HUDEP-2 (cell line): ENCODE results near the gene TAS1R3.
"Not testable (repeated sequence)": the region's sequence is repeated elsewhere in the genome, so short reads cannot be mapped to it uniquely, and the experiment has no call there.

ENCODE experiments used
- DNase-seq, 76 experiments: peaks; one replicate each; lab custom pipeline; 2025; ENCODE audit not compliant: unreplicated experiment in 76 of 76; lab: John Stamatoyannopoulos, UW

TAS1R3 gene

DNA sequence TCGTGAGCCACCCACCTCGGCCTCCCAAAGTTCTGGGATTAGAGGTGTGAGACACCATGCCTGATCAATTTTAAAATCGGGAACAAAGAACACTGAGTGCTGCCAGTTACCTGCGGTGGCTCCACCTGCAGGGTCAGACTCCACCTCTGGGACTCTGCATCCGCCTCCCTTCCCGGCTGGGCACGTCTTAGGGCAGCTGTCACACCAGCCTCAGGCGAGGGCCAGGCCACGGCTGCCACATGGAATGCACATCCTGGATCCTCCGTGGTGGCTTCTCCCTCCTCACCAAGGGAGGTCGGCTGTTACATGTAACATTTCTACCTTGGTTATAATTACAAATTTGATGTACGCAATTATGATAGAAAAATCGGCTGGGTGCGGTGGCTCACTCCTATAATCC lies 33.2 kb downstream of the TAS1R3 start:
- DNase-seq: no peak

DNA sequence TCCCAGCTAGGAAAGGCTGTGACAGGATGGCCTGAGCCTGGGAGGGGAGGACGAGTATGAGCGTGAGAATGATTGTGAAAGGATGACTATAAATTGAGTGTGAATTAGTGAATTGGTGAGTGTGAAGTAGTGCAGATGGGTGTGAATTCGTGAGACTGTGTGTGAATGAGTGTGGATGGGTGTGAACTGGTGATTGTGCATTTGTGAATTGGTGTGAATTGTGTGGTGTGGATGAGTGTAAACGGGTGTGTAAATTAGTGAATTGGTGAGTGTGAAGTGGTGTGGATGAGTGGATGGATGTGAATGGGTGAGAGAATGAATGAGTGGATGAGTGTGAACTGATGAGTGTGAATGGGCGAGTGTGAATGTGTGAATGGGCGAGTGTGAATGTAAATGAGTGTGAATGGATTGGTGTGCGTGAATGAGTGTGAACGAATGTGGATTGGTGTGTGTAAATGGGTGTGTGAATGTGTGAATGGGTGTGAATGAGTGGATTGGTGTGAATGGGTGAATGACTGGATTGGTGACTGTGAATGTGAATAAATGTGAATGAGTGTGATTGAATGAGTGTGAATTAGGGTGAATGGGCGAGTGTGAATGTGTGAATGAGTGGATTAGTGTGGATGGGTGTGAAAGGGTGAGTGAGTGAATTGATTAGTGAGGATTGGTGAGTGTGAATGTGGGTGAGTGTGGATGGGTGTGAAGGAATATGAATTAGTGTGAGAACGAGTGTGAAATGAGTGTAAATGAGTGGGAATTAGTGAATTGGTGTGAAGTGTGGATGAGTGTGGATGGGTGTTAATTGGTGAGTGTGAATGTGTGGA lies 35.0 kb downstream of the TAS1R3 start:
- DNase-seq: no peak

DNA sequence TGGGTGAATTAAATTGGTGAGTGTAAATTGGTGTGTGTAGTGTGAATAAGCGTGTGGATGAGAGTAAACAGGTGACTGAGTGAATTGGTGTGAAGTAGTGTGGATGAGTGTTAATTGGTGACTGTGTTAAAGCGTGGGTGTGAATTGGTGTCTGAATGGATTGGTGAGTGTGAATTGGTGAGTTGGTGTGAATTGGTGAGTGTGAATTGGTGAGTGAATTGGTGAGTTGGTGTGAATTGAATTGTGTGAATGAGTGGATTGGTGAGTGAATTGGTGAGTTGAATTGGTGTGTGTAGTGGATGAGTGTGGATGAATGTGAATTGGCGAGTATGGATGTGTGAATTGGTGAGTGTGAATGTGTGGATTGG lies 35.6 kb downstream of the TAS1R3 start:
- no peak for DNase-seq

DNA sequence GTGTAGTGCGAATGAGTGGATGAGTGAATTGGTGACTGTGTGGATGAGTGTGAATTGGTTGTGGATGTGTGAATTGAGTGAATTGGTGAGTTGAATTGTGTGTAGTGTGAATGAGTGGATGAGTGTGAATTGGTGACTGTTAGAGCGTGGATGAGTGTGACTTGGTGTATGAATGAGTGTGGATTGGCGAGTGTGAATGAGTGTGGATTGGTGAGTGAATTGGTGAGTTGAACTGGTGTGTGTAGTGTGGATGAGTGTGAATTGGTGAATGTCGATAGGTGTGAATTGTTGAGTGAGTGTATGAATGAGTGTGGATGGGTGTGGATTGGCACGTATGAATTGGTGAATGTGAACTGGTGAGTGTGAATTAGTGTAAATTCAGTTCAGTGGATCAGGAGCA lies 36.2 kb downstream of the TAS1R3 start:
- no peak for DNase-seq

DNA sequence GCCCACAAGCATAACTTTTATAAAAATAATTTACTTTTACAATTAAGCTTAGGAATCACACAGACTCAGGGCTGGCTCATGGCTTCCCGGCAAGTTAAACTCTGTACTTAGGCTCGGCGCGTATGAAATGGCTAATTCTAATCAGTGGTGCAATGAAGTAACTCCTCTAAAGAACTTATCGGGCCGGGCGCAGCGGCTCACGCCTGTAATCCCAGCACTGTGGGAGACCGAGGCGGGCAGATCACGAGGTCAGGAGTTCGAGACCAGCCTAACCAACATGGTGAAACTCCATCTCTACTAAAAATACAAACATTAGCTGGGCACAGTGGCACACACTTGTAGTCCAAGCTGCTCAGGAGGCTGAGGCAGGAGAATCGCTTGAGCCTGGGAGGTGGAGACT lies 39.0 kb downstream of the TAS1R3 start:
- not testable (repeated sequence) for DNase-seq

DNA sequence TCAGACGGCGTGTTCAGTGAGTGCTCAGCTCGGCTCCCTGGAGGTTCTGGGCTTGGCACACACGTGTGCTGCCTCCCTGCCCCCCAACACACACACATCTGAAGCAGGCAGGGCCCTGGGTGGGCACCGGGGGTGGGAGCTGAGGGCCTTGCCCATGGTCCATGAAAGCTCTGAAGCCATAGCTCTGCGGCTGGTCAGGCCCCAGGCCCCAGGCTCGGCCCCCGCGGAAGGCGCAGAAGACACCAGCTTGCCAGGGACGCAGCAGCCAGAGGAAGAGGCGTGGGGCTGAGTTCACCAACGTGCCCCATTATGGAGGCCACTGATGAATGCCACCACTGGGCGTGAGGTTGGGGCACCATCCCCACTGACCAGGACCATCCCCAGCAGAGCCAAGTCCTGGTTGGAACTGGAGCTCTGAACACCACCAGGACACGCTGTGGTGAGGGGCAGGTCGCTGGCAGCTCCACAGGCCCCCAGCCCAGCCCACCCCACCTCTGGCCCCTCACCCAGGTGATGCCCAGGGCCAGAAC lies 39.8 kb downstream of the TAS1R3 start:
- no peak for DNase-seq

DNA sequence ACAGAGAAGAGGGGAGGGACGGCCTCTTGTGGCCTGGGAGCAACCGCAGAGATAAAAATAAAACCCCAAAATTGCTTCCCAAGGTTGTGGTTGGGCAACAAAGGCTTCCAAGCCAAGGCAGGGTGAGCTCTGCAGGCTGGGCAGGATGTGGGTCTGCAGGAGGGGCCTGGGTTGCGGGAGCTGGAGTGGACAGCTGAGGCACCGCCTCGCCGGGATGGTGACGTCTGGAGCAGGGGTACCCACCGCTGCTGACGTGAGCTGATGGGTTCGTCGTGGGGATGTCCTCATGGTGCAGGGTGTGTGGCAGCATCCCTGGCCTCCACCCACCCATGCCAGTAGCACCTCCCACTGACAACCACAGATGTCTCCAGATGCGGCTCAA lies 40.3 kb downstream of the TAS1R3 start:
- DNase-seq: peak in 34 of 76 experiments; percentile 9 to 69 (median 34)

DNA sequence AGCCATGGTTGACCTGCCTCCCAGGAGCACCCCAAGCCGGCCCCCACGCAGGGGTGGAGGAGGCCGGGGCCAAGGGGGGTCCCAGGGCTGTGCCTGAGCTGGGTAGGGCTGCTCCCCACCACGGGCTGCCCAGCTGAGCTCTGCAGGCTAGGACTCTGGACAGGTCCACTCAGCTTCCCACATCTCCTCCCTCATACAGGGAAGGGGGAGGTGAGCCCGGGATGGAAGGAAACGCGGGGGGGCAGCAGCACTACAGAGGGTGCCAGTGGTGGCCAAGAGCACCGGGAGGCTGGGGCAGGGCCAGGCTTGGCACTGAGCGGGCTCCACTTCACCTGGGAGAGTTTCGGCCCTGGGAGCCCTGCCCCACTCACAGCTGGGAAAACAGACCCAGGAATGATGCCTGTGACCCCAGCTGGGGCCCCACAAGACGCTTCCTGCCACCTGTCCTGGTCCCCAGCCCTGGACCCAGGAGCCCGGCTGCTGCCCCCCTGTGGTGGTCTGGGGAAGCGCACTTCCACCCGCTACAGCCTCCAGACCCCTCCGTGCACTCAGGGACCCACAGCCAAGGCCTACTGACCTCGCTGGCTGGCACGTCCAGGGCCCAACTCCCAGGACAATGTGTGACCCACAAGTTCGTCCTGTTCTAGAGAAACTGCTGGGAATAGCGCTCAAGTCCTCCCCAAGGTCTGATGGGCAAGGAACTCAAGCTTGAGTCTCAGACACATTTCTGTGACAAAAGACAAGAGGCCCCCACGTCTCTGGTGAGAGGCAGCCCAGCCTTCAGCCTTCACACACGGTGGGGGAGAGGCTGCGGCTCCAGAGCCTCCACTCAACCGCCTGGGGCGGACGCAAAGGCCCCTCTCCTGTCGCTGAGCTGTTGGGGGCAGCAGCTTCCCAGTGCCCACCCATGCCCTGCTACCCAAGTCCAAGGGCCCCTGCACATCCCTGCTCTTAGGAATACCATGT lies 40.9 kb downstream of the TAS1R3 start:
- peak in 52 of 76 experiments; percentile 3 to 79 (median 46) for DNase-seq

DNA sequence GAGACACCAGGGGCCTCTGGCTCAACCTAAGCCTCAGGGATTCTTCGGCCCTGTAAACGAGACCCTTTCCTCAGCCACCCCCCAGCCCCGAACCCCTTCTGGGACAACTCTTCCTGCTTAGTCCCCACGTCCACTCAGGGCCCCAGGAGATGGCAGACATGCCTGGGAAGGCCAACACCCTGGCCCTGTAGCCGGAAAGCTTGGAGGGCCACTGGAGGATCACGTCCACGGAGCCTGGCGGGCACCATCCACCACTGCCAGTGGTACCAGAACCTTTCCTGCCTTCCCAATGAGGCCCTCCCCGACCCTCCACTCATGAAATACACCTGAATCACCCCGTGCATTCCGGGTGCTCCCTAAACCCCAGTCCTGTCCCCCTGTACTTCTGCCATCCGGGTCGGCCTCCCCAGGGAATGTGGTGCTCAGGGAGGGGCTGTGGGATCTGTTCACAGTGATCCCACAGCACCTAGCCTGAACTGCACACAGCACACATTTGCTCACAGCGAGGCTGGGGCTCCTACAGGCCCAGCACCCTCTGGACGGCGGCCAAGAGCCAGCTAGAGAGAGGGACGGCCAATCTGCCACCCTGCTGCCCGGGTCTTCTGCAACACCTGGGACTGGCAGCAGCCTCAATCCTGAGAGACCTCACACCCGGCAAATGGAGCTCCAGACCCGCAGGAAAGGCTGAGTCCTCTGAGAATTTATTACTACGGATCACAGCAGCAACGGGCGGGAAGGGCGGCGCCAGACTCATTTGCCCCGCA lies 42.2 kb downstream of the TAS1R3 start:
- no peak for DNase-seq

DNA sequence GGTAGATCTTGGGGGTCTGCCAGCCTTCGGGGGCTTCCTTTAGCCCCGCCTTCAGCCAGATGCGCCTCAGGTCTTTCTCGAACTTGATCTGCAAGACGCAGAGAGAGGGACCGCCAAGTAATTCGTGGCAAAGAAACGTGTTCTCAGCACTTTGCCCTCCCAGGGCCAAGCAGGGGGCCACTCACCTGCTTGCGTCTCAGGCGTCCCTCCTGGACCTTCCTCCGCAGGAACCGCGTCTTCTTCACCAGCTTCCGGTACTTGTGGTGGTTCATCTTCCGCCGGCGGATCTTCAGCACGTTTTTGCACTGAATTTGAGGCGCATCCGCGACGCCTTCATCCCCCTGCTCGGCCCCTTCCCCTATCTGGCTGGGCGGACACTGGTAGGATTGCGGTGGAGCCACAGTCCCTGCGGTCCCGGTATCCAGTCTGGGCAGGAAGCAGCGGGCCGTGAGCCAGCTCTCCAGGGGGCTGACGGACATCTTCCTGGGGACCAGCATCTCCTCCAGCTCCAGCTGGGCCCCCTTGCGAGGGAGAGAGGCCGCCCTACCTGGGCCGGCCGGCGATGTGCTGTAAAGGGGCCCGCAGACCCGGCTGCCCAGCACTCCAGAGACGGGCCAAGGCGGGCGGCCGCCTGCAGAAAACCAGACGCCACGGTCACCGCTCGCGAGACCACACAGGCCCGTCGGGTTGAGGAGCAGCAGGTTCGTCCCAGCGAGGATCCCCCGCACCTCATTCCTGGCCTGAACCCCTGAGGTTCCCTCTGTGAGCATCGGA lies 42.9 kb downstream of the TAS1R3 start:
- no peak for DNase-seq

DNA sequence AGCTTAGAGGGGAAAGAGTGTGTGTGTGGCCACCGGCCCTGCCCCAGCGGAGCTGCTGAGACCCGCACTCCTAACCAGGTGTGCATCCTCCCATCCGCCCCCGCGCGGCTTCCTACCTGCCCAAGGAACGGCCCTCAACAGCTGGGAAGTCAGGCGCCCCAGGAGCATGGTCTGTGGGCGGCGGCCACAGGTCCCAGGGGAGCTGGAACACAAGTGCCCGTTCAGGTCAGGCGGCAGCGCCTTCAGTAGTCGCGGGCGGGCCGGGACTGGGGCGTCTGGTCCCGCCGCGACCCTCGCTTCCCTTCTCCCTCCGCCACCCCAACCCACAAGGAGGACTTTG lies 43.5 kb downstream of the TAS1R3 start:
- no peak for DNase-seq

DNA sequence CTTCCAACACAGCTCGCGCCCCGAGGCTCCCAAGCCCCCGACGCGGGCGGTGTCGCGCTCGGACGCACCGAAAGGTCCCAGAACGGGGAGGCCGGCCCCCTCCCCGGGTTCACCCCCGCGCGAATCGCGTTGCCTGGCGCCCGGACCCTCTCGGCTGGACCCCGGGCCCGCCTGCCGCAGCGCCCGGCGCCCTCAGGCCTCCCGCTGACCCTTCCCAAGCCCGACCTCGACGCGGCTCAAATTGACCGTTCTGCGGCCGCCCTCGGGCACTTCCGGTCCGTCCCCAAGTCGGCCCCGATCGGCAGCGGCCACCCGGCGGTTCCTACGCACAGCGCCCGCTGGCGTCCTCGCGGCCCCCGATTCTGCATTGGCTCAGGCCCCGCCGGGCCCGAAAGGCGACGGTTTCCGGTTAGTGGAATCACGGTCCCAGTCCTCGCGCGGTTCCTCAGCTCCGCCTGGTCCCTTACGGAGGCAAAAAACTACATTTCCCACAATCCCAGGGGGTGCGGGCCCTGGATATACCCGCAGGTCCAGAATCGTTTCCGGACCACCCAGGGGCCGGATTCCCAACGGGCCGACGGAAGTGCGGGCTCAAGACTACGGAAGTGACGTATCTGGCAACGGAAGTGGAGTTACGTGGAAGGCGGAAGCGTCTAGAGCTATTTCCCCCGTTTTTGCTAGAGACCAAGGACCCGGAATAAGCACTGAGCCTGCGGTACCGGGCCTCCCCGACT lies 44.0 kb downstream of the TAS1R3 start, which contains the start of gene AURKAIP1:
TSS of gene AURKAIP1 (minus strand) at position 279 of the 734 bp plus-strand sequence. CDS start 451 bp downstream, outside the sequence.
- peak in 75 of 76 experiments; percentile 66 to 99 (median 96) for DNase-seq

DNA sequence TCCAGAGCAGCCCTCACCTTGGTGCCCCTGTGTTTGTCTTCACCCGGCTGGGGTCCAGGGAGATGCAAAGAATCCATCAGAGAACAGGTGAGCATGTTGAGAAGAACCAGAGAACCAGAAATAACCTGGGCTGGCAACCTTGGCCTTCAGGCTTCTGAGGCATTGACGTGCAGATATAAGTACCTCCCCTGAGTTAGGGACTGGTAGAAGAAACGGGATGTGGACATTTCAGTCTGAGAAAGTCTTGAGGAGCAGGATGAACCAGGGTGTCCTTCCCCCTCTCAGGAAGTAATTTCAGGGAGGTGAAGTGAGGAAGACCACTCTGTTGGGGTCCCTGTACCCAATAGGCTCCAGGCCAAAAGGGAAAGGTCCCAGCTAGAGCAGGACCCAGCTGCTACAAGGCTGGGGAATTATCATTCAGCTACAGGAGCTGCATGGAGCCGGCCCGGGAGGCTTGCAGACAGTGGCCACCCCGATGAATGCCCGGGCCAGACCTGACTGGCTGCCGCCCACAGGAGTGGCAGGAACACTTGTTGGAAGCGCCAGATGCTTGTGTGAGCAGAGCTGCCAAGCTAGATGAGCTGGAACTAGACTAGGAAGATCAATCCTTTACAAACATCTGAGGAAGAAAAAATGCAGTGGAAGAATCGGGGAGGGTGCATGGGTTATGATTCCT lies 45.6 kb downstream of the TAS1R3 start:
- no peak for DNase-seq

DNA sequence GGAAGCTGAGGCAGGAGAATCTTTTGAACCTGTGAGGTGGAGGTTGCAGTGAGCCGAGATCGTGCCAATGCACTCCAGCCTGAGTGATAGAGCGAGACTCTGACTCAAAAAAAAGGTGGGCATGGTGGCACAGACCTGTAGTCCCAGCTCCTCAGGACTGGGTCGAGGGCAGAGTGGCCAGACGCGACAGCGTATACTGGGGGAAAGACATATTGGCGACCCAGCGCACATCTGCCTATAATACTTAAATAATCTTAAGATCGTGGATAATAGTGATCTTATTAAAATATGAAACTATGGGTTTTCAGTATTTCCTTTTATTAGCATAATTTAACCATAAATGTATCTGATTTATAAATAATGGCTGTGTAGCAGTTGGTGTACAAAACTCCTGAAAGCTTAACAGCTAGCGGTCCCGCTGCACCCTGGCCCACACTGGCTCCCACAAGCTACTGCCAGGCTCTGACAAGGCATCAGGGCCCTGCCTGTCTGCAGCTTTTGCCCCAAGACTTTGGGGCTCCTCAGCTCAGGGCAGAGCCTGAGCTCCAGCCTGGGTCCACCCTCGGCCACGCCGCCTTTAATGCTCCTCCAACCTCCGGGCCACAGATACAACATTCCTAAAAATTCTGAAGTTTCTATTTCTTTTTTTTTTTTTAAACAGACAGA lies 46.6 kb downstream of the TAS1R3 start:
- no peak for DNase-seq

DNA sequence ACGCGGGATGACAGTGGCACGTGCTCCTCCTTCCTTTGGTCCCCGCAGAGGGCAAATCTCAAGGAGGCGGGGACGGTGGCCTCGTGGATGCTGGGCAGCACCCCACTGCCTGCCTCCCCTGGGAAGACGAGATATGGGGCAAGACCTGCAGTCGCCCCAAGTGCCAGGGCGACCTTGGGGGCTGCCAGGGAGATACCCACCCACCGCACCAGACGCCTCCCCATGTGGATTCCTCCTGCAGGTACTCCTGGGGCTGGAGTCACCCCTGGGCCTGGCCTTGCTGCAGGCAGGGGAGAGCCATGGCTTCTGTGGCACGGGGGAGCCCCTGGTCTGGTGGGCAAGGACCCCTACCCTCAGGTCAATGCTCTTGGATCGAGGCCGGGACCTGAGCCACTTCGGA lies 49.8 kb downstream of the TAS1R3 start:
- DNase-seq: no peak

DNA sequence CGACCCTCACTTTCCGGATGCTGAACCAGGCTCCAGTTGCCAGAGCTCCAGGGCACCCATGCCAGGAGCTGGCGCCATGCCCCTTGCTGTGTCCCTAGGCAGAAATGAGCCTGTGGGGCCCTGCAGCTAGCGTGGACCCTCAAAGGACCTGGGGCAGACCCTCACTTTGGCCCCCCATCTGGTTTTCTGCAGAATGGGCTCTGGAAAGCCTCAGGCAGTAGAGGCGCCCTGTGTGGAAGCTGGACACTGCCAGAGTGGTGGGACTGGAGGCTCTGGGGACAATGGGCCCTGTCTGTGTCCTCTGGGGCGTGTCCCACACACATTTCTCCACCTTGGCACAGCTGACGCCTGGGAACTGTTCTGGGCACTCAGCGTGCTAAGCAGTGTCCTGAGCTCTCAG lies 50.2 kb downstream of the TAS1R3 start:
- DNase-seq: no peak
